Caco-2 (cell line): ENCODE results near the gene PIK3CA. TPM values are rescaled to one million over a fixed set of nuclear protein-coding genes. Genes with fewer than 3 reads are reported as not detected.

ENCODE experiments used
- BruUV-seq: library from RNA; stranded (reverse); fragments of 400-500 nt; replicated peaks from 2 replicates; lab custom pipeline; 2021; lab: Mats Ljungman, UMichigan
- CTCF ChIA-PET: fragments of 300-600 bp; sonication (Branson Sonifier 250); formaldehyde crosslinking; loops from one replicate; lab custom pipeline; 2022; ENCODE audit warnings: antibody characterized with exemption; lab: Charles Lee
- POLR2A ChIA-PET: fragments of 300-600 bp; sonication (Branson Sonifier 250); formaldehyde crosslinking; loops from one replicate; lab custom pipeline; 2022; ENCODE audit warnings: antibody characterized with exemption; lab: Charles Lee
- DNase-seq, 2 experiments: peaks; one replicate each; pipeline versions ENCODE4 v3.0.0 to v3.0.0-alpha.2; 2020 to 2022
- H3K27me3 ChIP-seq: replicated peaks from 2 replicates; pipeline ENCODE4 v1.6.0; 2011; ENCODE audit warnings: low read length; ENCODE audit not compliant: control insufficient read depth, insufficient read depth
- H3K36me3 ChIP-seq: 2 replicates; pipeline ENCODE4 v1.5.1; 2011; ENCODE audit warnings: low read length; ENCODE audit not compliant: control insufficient read depth, insufficient read depth
- H3K4me1 ChIP-seq: fragments of 250-450 bp; sonication (Bioruptor Pico); 2 replicates; pipeline ENCODE4 v1.5.1; 2020; ENCODE audit warnings: mild to moderate bottlenecking
- H3K4me3 ChIP-seq: 2 replicates; pipeline ENCODE4 v1.5.1; 2011; ENCODE audit warnings: low read depth, mild to moderate bottlenecking, control low read depth, low read length
- H3K9me3 ChIP-seq: fragments of 250-450 bp; sonication (Bioruptor Pico); 2 replicates; pipeline ENCODE4 v1.5.1; 2020; ENCODE audit warnings: mild to moderate bottlenecking, moderate library complexity
- H3K27ac Mint-ChIP-seq: one replicate; pipeline ENCODE4 v1.8.0; 2022; ENCODE audit warnings: mixed read lengths; ENCODE audit not compliant: unreplicated experiment
- H3K27me3 Mint-ChIP-seq: one replicate; pipeline ENCODE4 v1.8.0; 2022; ENCODE audit warnings: mixed read lengths; ENCODE audit not compliant: insufficient read depth, unreplicated experiment
- H3K36me3 Mint-ChIP-seq: one replicate; pipeline ENCODE4 v1.8.0; 2022; ENCODE audit warnings: mild to moderate bottlenecking, mixed read lengths; ENCODE audit not compliant: insufficient read depth, unreplicated experiment
- H3K4me1 Mint-ChIP-seq: one replicate; pipeline ENCODE4 v1.8.0; 2022; ENCODE audit warnings: low read depth, mixed read lengths; ENCODE audit not compliant: unreplicated experiment
- H3K4me3 Mint-ChIP-seq: one replicate; pipeline ENCODE4 v1.8.0; 2022; ENCODE audit warnings: mild to moderate bottlenecking, moderate library complexity, mixed read lengths; ENCODE audit not compliant: unreplicated experiment
- H3K9me3 Mint-ChIP-seq: one replicate; pipeline ENCODE4 v1.8.0; 2022; ENCODE audit warnings: mixed read lengths; ENCODE audit not compliant: unreplicated experiment
- CTCF ChIP-seq, 2 experiments: fragments of 200-600 bp in 1 of 2; IDR thresholded peaks; 1 replicate in 1 of 2; 2 replicates in 1 of 2; pipeline versions ENCODE4 v1.5.1 to v1.8.0; 2011 to 2022; ENCODE audit warnings: antibody characterized with exemption in 1 of 2, control low read depth in 1 of 2, inconsistent platforms in 1 of 2, low read depth in 1 of 2, low read length in 1 of 2, mild to moderate bottlenecking in 1 of 2, moderate library complexity in 1 of 2; ENCODE audit not compliant: insufficient read depth in 1 of 2, severe bottlenecking in 1 of 2, unreplicated experiment in 1 of 2
- intact Hi-C: fragments of 100-400 bp; cut with micrococcal nuclease; formaldehyde crosslinking; loops from one replicate; pipeline ENCODE4 v1.10.0; 2022; ENCODE audit not compliant: unreplicated experiment
- total RNA-seq: library from RNA; stranded (reverse); gene quantifications from 2 replicates; pipeline ENCODE4 v1.2.3, GENCODE V29; 2022

The PIK3CA gene
- total RNA-seq, 1 experiment from 2014 or later: 10.6 TPM

DNA sequence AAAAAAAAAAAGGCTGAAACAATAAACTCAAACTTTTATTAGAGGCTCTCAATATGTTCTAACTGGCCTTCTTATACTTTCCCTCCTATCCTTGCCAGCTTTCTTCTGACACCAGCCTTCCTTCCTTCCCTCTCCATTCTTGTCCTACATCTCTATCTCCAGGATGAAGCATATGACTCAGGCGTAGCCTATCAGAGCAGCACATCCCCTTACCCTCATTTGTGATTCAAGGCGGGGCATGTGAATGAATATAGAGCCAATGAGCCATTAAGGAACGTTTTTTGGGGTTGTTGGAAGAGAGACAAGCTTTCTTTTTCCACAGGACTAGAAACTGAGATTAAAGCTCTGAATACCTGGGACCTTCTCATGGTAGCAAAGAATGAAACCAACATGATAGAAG lies 127.8 kb downstream of the PIK3CA start:
- CTCF ChIA-PET: no interaction called here
- Mint-ChIP-seq H3K9me3 (no peaks in the 10 kb centered on the region), H3K4me1 (no peaks in the 10 kb centered on the region), H3K4me3 (no peak overlapping the region), H3K36me3 (no peaks in the 10 kb centered on the region), H3K27ac (no peak overlapping the region), H3K27me3 (no peaks in the 10 kb centered on the region)
- Histone ChIP-seq H3K4me1 (no peaks in the 10 kb centered on the region), H3K27me3 (no peaks in the 10 kb centered on the region), H3K9me3 (no peaks in the 10 kb centered on the region), H3K36me3 (no peaks in the 10 kb centered on the region), H3K4me3 (no peak overlapping the region)
- no peak for DNase-seq
- POLR2A ChIA-PET: no interaction called here
- intact Hi-C loops: no loop called here
- BruUV-seq: no TSS peak
- TF ChIP-seq CTCF (IDR thresholded peaks at IDR 0.05; ENCODE audit: insufficient read depth in 1 of 2, low read depth in 1 of 2, low read length in 1 of 2, severe bottlenecking in 1 of 2, unreplicated experiment in 1 of 2): no peak

GRCh38 chr3:179276743-179277142 lies 128.6 kb downstream of the PIK3CA start:
- H3K9me3 Mint-ChIP-seq: no peaks in the 10 kb centered on the region
- H3K4me1 Mint-ChIP-seq: no peaks in the 10 kb centered on the region
- no peak overlapping the region for H3K27ac Mint-ChIP-seq
- no peak for DNase-seq
- TF ChIP-seq CTCF (IDR thresholded peaks at IDR 0.05; ENCODE audit: insufficient read depth in 1 of 2, low read depth in 1 of 2, low read length in 1 of 2, severe bottlenecking in 1 of 2, unreplicated experiment in 1 of 2): no peak
- H3K27me3 Mint-ChIP-seq: no peaks in the 10 kb centered on the region
- Histone ChIP-seq H3K9me3 (no peaks in the 10 kb centered on the region), H3K27me3 (no peaks in the 10 kb centered on the region), H3K36me3 (no peaks in the 10 kb centered on the region), H3K4me1 (no peaks in the 10 kb centered on the region), H3K4me3 (no peak overlapping the region)
- BruUV-seq: no TSS peak
- ChIA-PET CTCF (no interaction called here), POLR2A (interaction anchor here (0.6 kb wide), 1 partner anchor 176 kb away, joined by 3 read pairs; no protein-coding TSS in a partner anchor)
- H3K4me3 Mint-ChIP-seq: no peak overlapping the region
- intact Hi-C loops: no loop called here
- no peaks in the 10 kb centered on the region for H3K36me3 Mint-ChIP-seq

DNA sequence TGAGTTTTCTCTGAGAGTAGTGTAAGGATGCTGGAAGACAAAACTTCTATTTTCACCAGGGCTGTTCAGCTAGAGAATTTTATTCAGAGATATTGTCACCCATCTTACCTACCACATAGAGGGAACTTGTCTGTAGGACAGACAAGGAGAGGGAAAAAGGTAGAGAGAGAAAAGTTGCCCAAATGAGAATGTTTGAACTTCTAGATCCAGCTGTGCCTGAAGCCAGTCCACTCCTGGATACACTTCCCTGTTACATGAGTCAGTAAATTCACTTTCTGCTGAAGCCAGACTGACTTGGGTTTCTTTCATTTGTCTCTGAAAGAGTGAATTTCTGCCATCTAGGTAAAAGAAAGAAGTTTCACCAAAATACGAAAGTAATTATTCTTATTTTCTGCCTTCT lies 130.0 kb downstream of the PIK3CA start:
- Histone ChIP-seq H3K27me3 (no peaks in the 10 kb centered on the region), H3K9me3 (no peaks in the 10 kb centered on the region), H3K36me3 (no peaks in the 10 kb centered on the region), H3K4me1 (no peaks in the 10 kb centered on the region), H3K4me3 (no peak overlapping the region)
- intact Hi-C loops: no loop called here
- Mint-ChIP-seq H3K36me3 (no peaks in the 10 kb centered on the region), H3K4me1 (no peaks in the 10 kb centered on the region), H3K4me3 (no peak overlapping the region), H3K27ac (no peak overlapping the region), H3K27me3 (peaks cover 7% of the 10 kb centered on the region), H3K9me3 (no peaks in the 10 kb centered on the region)
- no peak for TF ChIP-seq CTCF (IDR thresholded peaks at IDR 0.05; ENCODE audit: insufficient read depth in 1 of 2, low read depth in 1 of 2, low read length in 1 of 2, severe bottlenecking in 1 of 2, unreplicated experiment in 1 of 2)
- BruUV-seq: no TSS peak
- ChIA-PET CTCF (no interaction called here), POLR2A (no interaction called here)
- no peak for DNase-seq
